Neuronal stem cell (in vitro differentiated cells): ENCODE data around the gene SLC10A3.

Experiments used
- DNase-seq: peaks from one replicate; pipeline ENCODE4 v3.0.0-alpha.2; 2013; ENCODE audit warnings: low spot score
- H2AFZ ChIP-seq: one replicate; pipeline ENCODE4 v1.6.1; 2013; ENCODE audit warnings: mild to moderate bottlenecking, low read length, inconsistent platforms
- H2AK5ac ChIP-seq: 2 replicates; pipeline ENCODE4 v1.6.1; 2013; ENCODE audit warnings: low read depth, mild to moderate bottlenecking, inconsistent platforms, low read length, moderate library complexity, mixed read lengths
- H2BK120ac ChIP-seq: 2 replicates; pipeline ENCODE4 v1.6.1; 2013; ENCODE audit warnings: low read depth, mild to moderate bottlenecking, inconsistent platforms, low read length, moderate library complexity, mixed read lengths
- H2BK12ac ChIP-seq: one replicate; pipeline ENCODE4 v1.6.1; 2013; ENCODE audit warnings: low read length, inconsistent platforms
- H2BK15ac ChIP-seq: 2 replicates; pipeline ENCODE4 v1.6.1; 2013; ENCODE audit warnings: mild to moderate bottlenecking, low read length, inconsistent platforms, mixed read lengths
- H2BK5ac ChIP-seq: one replicate; pipeline ENCODE4 v1.6.1; 2013; ENCODE audit warnings: inconsistent platforms, mild to moderate bottlenecking, low read length, moderate library complexity
- H3K14ac ChIP-seq: one replicate; pipeline ENCODE4 v1.6.1; 2013; ENCODE audit warnings: low read length, inconsistent platforms
- H3K18ac ChIP-seq: 2 replicates; pipeline ENCODE4 v1.6.1; 2013; ENCODE audit warnings: low read length, inconsistent platforms
- H3K23ac ChIP-seq: 2 replicates; pipeline ENCODE4 v1.6.1; 2013; ENCODE audit warnings: low read depth, mild to moderate bottlenecking, mixed read lengths, low read length, inconsistent platforms; ENCODE audit not compliant: poor library complexity
- H3K27ac ChIP-seq: replicated peaks from 3 replicates; pipeline ENCODE4 v1.5.1; 2013; ENCODE audit warnings: low read length, inconsistent platforms
- H3K27me3 ChIP-seq, 3 experiments: 2 replicates each; pipeline ENCODE4 v1.6.1; 2013; ENCODE audit warnings: low read length in 3 of 3, mild to moderate bottlenecking in 2 of 3, inconsistent platforms in 1 of 3, low read depth in 1 of 3, mixed read lengths in 1 of 3, moderate library complexity in 1 of 3; ENCODE audit not compliant: control insufficient read depth in 3 of 3, insufficient read depth in 3 of 3
- H3K36me3 ChIP-seq, 2 donors: replicated peaks in 1 of 2; 2 replicates each; pipeline ENCODE4 v1.6.1; 2013; ENCODE audit warnings: low read length in 2 of 2; ENCODE audit not compliant: control insufficient read depth in 2 of 2, insufficient read depth in 2 of 2
- H3K4ac ChIP-seq: 2 replicates; pipeline ENCODE4 v1.6.1; 2013; ENCODE audit warnings: inconsistent platforms, mild to moderate bottlenecking, low read length, moderate library complexity
- H3K4me1 ChIP-seq, 2 donors: 1 replicate in 1 of 2; 2 replicates in 1 of 2; pipeline ENCODE4 v1.6.1; 2013; ENCODE audit warnings: low read length in 2 of 2, low read depth in 1 of 2; ENCODE audit not compliant: control insufficient read depth in 2 of 2, insufficient read depth in 1 of 2
- H3K4me2 ChIP-seq: one replicate; pipeline ENCODE4 v1.6.1; 2013; ENCODE audit warnings: mild to moderate bottlenecking, low read length, inconsistent platforms; ENCODE audit not compliant: insufficient read depth, poor library complexity, severe bottlenecking
- H3K4me3 ChIP-seq, 2 donors: 2 replicates each; pipeline ENCODE4 v1.5.1; 2013; ENCODE audit warnings: low read length in 2 of 2, mild to moderate bottlenecking in 2 of 2, inconsistent platforms in 1 of 2, moderate library complexity in 1 of 2
- H3K79me1 ChIP-seq: one replicate; pipeline ENCODE4 v1.6.1; 2013; ENCODE audit warnings: low read depth, mild to moderate bottlenecking, inconsistent platforms, low read length, moderate library complexity
- H3K9ac ChIP-seq: one replicate; pipeline ENCODE4 v1.6.1; 2013; ENCODE audit warnings: mild to moderate bottlenecking, low read depth, low read length, inconsistent platforms; ENCODE audit not compliant: poor library complexity
- H3K9me3 ChIP-seq, 2 donors: replicated peaks in 1 of 2; 2 replicates each; pipeline versions ENCODE3 to v1.6.1; 2013; ENCODE audit warnings: low read length in 2 of 2, mild to moderate bottlenecking in 2 of 2, inconsistent platforms in 1 of 2, low read depth in 1 of 2, mixed read lengths in 1 of 2, moderate library complexity in 1 of 2; ENCODE audit not compliant: control insufficient read depth in 2 of 2, insufficient read depth in 1 of 2
- H4K8ac ChIP-seq: one replicate; pipeline ENCODE4 v1.6.1; 2013; ENCODE audit warnings: low read depth, mild to moderate bottlenecking, inconsistent platforms, low read length, moderate library complexity
- H4K91ac ChIP-seq: one replicate; pipeline ENCODE4 v1.6.1; 2013; ENCODE audit warnings: low read length, low read depth, mild to moderate bottlenecking, inconsistent platforms; ENCODE audit not compliant: poor library complexity
- WGBS, 2 donors: extraction: QIAGEN DNeasy Blood & Tissue Kit; methylation state at CpG; one replicate each; pipeline ENCODE4 v1.1.7; 2013; ENCODE audit warnings: missing lambda C conversion rate in 2 of 2, mixed read lengths in 1 of 2; ENCODE audit not compliant: insufficient read length in 2 of 2, insufficient replicate concordance in 1 of 2; ENCODE audit errors: extremely low coverage in 2 of 2; 5-methylcytosine and 5-hydroxymethylcytosine counted together

Gene SLC10A3

DNA sequence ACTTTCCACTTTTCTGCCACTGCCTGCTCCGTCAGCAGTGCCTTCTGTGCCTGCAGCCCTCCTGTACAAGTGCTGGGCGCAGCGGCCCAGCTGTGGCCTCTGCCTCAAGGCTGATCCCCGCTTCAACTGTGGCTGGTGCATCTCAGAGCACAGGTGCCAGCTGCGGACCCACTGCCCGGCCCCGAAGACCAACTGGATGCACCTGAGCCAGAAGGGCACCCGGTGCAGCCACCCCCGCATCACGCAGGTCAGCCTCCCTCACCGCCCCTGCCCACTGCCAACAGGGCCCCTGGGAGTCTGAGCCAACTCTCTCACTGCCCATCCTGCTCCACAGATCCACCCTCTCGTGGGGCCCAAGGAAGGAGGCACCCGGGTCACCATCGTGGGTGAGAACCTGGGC lies 24.8 kb downstream of the SLC10A3 start:
- Histone ChIP-seq H3K9ac (no peak overlapping the region), H3K79me1 (peaks cover 2% of the 10 kb centered on the region), H2AFZ (no peak overlapping the region), H2BK12ac (no peak overlapping the region), H3K4me2 (no peak overlapping the region), H4K8ac (no peak overlapping the region), H3K9me3 (no peaks in the 10 kb centered on the region), H3K36me3 (peaks cover 18 to 76% of the 10 kb centered on the region in 2 donors), H3K23ac (no peak overlapping the region), H3K4me1 (no peaks in the 10 kb centered on the region), H2AK5ac (no peak overlapping the region), H3K4ac (no peak overlapping the region), H3K27me3 (no peaks in the 10 kb centered on the region), H3K18ac (no peak overlapping the region), H3K4me3 (no peak overlapping the region), H4K91ac (no peak overlapping the region), H2BK120ac (no peak overlapping the region), H3K27ac (no peak overlapping the region), H3K14ac (no peak overlapping the region), H2BK15ac (no peak overlapping the region), H2BK5ac (no peak overlapping the region)
- no CpG with 5 or more reads among the region's 14 CpGs for WGBS, 2 donors
- DNase-seq = no peak

DNA sequence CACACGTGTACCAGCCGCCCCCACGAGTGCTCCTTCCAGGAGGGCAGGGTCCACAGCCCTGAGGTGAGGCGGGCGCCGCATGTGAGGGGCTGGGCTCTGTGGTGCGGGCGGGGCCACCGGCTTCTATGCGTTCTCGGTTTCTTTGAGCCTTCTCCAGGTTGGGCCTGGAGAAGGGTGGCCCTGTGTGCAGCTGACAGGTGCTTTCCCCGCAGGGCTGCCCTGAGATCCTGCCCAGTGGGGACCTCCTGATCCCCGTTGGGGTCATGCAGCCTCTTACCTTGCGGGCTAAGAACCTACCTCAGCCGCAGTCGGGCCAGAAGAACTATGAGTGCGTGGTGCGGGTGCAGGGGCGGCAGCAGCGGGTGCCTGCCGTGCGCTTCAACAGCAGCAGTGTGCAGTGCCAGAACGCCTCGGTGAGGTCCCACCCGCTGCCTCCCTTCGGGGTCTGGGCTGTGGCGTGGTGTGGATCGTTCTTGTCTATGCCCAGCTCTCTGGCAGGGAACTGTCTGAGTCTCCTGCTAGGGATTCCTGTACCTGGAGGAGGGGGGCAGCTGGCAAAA lies 25.5 kb downstream of the SLC10A3 start:
- H3K9ac ChIP-seq = no peak overlapping the region
- WGBS, 2 donors = no CpG with 5 or more reads among the region's 28 CpGs

DNA sequence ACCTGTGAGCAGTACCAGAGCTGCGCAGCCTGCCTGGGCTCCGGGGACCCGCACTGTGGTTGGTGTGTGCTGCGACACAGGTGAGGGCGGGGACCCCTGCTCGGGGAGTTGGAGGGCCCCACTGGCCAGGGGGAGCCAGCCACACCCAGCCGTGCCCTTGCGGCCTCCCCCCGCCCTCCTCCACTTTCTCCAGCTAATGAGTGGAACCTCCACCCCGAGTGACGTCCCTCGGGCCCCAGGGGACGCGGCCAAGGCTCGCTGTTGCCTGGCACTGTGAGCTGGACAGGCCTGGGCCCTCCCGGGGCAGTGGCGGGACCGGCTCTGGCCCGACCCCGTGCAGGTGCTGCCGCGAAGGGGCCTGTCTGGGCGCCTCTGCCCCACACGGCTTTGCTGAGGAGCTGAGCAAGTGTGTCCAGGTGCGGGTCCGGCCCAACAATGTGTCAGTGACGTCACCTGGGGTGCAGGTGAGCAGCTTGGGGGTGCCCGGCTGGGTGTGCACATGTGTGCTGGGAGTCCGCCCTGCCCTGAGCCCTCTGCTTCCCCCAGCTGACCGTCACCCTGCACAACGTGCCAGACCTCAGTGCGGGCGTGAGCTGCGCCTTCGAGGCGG lies 26.7 kb downstream of the SLC10A3 start:
- H2BK120ac ChIP-seq = no peak overlapping the region

More for the DNA sequence above, 25.5 kb downstream of the SLC10A3 start:
- no peak overlapping the region for H2AK5ac ChIP-seq
- H3K4me2 ChIP-seq = no peak overlapping the region
- no peak for DNase-seq
- H3K36me3 ChIP-seq = peaks cover 12 to 72% of the 10 kb centered on the region in 2 donors
- H4K8ac ChIP-seq = no peak overlapping the region
- no peak overlapping the region for H3K4ac ChIP-seq
- no peak overlapping the region for H4K91ac ChIP-seq
- H3K4me1 ChIP-seq = no peaks in the 10 kb centered on the region
- H3K14ac ChIP-seq = no peak overlapping the region
- H3K18ac ChIP-seq = no peak overlapping the region
- H3K9me3 ChIP-seq = no peaks in the 10 kb centered on the region
- no peak overlapping the region for H2AFZ ChIP-seq
- H2BK5ac ChIP-seq = no peak overlapping the region
- no peak overlapping the region for H3K23ac ChIP-seq
- H3K27ac ChIP-seq = no peak overlapping the region
- H3K27me3 ChIP-seq = no peaks in the 10 kb centered on the region
- H2BK15ac ChIP-seq = no peak overlapping the region
- H2BK12ac ChIP-seq = no peak overlapping the region
- H3K4me3 ChIP-seq = no peak overlapping the region
- H3K79me1 ChIP-seq = peaks cover 2% of the 10 kb centered on the region
- H2BK120ac ChIP-seq = no peak overlapping the region

DNA sequence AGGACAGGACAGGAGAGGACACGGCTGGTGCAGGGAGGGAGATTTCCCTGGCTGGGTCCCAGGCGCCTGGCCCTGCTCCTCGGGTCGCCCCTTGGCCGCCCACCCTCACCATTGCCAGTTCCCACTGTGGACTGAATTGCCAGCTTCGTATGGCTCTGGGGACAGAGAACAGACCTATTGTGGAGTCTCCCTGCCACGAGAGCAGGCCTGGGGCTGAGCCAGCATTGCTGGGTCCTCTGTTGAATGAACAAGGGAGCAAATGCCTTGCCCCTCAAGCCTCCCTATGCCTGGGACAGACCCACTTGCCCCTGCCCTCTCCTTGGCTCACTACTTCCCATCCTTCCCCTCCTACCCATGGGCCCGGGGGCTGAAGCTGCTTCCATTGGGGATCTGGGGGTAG lies 28.0 kb downstream of the SLC10A3 start:
- Histone ChIP-seq H2BK15ac (no peak overlapping the region), H3K36me3 (peaks cover 8 to 51% of the 10 kb centered on the region in 2 donors), H3K9me3 (no peaks in the 10 kb centered on the region), H4K8ac (no peak overlapping the region), H3K14ac (no peak overlapping the region), H3K4me2 (no peak overlapping the region), H3K4me1 (peaks cover 3 to 7% of the 10 kb centered on the region in 2 donors), H2BK12ac (no peak overlapping the region), H2AFZ (no peak overlapping the region), H3K79me1 (peaks cover 1% of the 10 kb centered on the region), H3K27ac (no peak overlapping the region), H3K18ac (no peak overlapping the region), H3K9ac (no peak overlapping the region), H3K4ac (no peak overlapping the region), H3K27me3 (no peaks in the 10 kb centered on the region), H2BK120ac (no peak overlapping the region), H3K4me3 (no peak overlapping the region), H3K23ac (no peak overlapping the region), H4K91ac (no peak overlapping the region), H2BK5ac (no peak overlapping the region), H2AK5ac (no peak overlapping the region)
- WGBS, 2 donors = no CpG with 5 or more reads among the region's 8 CpGs
- no peak for DNase-seq

More for the DNA sequence above, 26.7 kb downstream of the SLC10A3 start:
- no peak overlapping the region for H3K14ac ChIP-seq
- H3K4me3 ChIP-seq = no peak overlapping the region
- no peak overlapping the region for H3K23ac ChIP-seq
- no peak overlapping the region for H3K27ac ChIP-seq
- no peak overlapping the region for H3K4me2 ChIP-seq
- no peak overlapping the region for H3K4ac ChIP-seq
- H4K8ac ChIP-seq = no peak overlapping the region
- no peak overlapping the region for H3K9ac ChIP-seq
- no peaks in the 10 kb centered on the region for H3K27me3 ChIP-seq
- no peak overlapping the region for H2BK15ac ChIP-seq
- H4K91ac ChIP-seq = no peak overlapping the region
- no peak overlapping the region for H2AK5ac ChIP-seq
- H2AFZ ChIP-seq = no peak overlapping the region
- no CpG with 5 or more reads among the region's 36 CpGs for WGBS, 2 donors
- H3K79me1 ChIP-seq = peaks cover 2% of the 10 kb centered on the region
- peaks cover 3 to 7% of the 10 kb centered on the region in 2 donors for H3K4me1 ChIP-seq
- H2BK5ac ChIP-seq = no peak overlapping the region
- H3K18ac ChIP-seq = no peak overlapping the region
- H3K36me3 ChIP-seq = peaks cover 8 to 60% of the 10 kb centered on the region in 2 donors
- H3K9me3 ChIP-seq = no peaks in the 10 kb centered on the region
- H2BK12ac ChIP-seq = no peak overlapping the region
- DNase-seq = no peak
